ENCODE results near the gene KCNJ9. TPM values are rescaled to one million over a fixed set of nuclear protein-coding genes. Genes with fewer than 3 reads are reported as not detected.

Gene KCNJ9
- total and polyA plus RNA-seq, 2 experiments from 2014 or later, result 0.24 to 0.34 TPM

DNA sequence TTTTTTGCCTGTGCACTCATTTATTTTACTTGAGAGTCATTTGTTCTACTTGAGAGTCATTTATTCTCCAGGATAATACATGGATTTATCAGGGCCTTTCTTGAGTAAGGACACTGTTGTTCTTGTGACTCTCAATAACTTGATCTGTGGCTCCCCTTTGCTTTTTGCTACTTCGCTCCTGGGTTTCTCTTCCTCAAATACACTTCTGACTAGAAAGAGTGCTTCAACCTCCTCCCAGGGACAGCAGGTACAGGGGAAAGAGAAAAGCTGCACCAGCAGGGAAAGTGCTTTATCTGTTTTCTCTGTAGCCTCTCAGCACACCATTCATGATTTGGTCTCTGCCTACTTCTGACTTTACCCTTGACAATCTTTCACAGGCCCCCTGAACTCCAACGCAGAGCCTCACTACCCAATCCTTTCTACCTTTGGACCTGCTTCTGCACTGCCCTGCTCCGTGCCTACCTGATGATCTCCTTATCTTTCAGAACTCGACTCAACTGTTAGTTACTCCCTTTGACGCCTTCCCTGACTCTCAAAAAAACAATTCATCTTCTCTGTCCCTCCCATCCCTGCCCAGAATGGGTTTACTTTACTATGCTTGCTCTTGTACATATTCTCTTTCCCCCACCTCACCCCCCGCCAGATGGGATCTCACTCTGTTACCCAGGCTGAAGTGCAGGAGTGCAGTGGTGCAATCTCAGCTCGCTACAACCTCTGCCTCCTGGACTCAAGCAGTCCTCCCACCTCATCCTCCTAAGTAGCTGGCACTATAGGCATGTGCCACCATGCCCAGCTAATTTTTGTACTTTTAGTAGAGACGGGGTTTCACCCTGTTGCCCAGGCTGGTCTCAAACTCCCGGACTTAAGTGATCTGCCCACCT is 34.0 kb upstream of the KCNJ9 start (continued):
- TF ChIP-seq, protein P1, sequence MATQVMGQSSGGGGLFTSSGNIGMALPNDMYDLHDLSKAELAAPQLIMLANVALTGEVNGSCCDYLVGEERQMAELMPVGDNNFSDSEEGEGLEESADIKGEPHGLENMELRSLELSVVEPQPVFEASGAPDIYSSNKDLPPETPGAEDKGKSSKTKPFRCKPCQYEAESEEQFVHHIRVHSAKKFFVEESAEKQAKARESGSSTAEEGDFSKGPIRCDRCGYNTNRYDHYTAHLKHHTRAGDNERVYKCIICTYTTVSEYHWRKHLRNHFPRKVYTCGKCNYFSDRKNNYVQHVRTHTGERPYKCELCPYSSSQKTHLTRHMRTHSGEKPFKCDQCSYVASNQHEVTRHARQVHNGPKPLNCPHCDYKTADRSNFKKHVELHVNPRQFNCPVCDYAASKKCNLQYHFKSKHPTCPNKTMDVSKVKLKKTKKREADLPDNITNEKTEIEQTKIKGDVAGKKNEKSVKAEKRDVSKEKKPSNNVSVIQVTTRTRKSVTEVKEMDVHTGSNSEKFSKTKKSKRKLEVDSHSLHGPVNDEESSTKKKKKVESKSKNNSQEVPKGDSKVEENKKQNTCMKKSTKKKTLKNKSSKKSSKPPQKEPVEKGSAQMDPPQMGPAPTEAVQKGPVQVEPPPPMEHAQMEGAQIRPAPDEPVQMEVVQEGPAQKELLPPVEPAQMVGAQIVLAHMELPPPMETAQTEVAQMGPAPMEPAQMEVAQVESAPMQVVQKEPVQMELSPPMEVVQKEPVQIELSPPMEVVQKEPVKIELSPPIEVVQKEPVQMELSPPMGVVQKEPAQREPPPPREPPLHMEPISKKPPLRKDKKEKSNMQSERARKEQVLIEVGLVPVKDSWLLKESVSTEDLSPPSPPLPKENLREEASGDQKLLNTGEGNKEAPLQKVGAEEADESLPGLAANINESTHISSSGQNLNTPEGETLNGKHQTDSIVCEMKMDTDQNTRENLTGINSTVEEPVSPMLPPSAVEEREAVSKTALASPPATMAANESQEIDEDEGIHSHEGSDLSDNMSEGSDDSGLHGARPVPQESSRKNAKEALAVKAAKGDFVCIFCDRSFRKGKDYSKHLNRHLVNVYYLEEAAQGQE (IDR thresholded peaks at IDR 0.05; ENCODE audit: unreplicated experiment), result no peak
- TF ChIP-seq EZH2 (IDR thresholded peaks at IDR 0.05; ENCODE audit: low read depth, unreplicated experiment) (no peak), NANOG (IDR thresholded peaks at IDR 0.05; ENCODE audit: borderline replicate concordance) (no peak)

DNA sequence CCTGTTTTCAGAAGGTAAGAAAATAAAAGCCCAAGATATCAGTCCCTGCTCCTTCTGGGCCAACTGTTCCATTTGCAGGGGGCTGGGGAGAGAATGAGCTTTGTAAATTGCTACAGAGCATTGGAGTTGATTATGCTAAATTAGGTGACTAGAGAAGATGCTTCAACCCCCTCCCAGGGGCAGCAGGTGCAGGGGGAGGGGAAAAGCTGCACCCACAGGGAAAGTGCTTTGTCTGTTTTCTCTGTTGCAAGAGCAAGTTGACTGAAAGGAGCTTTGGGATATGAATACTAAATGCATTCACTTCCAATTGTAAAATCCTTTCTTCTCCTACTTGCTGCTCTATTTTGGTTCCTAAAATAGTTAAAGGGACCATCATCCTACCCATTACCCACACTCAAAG is 33.0 kb upstream of the KCNJ9 start:
- Mint-ChIP-seq H3K4me1 (peaks cover 29% of the 10 kb centered on the region), H3K4me3 (peak overlapping the region; percentile 11; the same call in 1 of the 3 replicates), H3K27me3 (ENCODE audit: insufficient read depth, low read depth, poor library complexity) (peaks cover 13% of the 10 kb centered on the region), H3K27ac (peak overlapping the region; percentile 33), H3K9me3 (no peaks in the 10 kb centered on the region), H3K36me3 (ENCODE audit: low read depth) (no peaks in the 10 kb centered on the region)
- ATAC-seq, result no peak; the same call in 2 of the 3 replicates
- Histone ChIP-seq H3K4me2 (peak overlapping the region; percentile 65), H3K36me3 (ENCODE audit: insufficient read depth) (no peaks in the 10 kb centered on the region), H3F3A (replicated peaks; ENCODE audit: low read depth) (0 out of 2 replicates have a peak, but pooled peaks cover 6% of the 10 kb centered on the region), H3K4me1 (ENCODE audit: insufficient read depth) (peaks cover 29% of the 10 kb centered on the region), H3K27me3 (ENCODE audit: insufficient read depth) (peaks cover 8% of the 10 kb centered on the region; the same call in 1 of the 2 replicates), H2AFZ (no peak overlapping the region), H4K20me1 (replicated peaks; ENCODE audit: insufficient read depth) (no peaks in the 10 kb centered on the region), H3K9me2 (ENCODE audit: insufficient read depth) (no peaks in the 10 kb centered on the region; the same call in 1 of the 2 replicates), H3K79me2 (replicated peaks; ENCODE audit: insufficient read depth) (no peaks in the 10 kb centered on the region), H3K4me3 (no peak overlapping the region), H3K27ac (ENCODE audit: low read depth) (no peak overlapping the region)
- peak; percentile 22 for DNase-seq (ENCODE audit: low spot score)
- TF ChIP-seq EZH2phosphoT487 (IDR thresholded peaks at IDR 0.05; ENCODE audit: unreplicated experiment), result no peak
- TF ChIP-seq CREB1 (CRISPR knock-in tag; IDR thresholded peaks at IDR 0.05; ENCODE audit: low read depth), result no peak
- TF ChIP-seq JUNB (IDR thresholded peaks at IDR 0.05; ENCODE audit: unreplicated experiment), result no peak
- TF ChIP-seq EZH2 (IDR thresholded peaks at IDR 0.05; ENCODE audit: low read depth, unreplicated experiment), result no peak
- no peak for TF ChIP-seq POLR2AphosphoS5 (IDR thresholded peaks at IDR 0.05; ENCODE audit: low read depth)
- TF ChIP-seq, protein P2, sequence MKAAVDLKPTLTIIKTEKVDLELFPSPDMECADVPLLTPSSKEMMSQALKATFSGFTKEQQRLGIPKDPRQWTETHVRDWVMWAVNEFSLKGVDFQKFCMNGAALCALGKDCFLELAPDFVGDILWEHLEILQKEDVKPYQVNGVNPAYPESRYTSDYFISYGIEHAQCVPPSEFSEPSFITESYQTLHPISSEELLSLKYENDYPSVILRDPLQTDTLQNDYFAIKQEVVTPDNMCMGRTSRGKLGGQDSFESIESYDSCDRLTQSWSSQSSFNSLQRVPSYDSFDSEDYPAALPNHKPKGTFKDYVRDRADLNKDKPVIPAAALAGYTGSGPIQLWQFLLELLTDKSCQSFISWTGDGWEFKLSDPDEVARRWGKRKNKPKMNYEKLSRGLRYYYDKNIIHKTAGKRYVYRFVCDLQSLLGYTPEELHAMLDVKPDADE (IDR thresholded peaks at IDR 0.05), result no peak
- TF ChIP-seq, protein P1 (IDR thresholded peaks at IDR 0.05; ENCODE audit: unreplicated experiment), result no peak
